ENCODE data around the gene DDOST.
A peak's percentile ranks its signal among the peaks of the same experiment; 100 is the strongest.
"Not testable (repeated sequence)": the region's sequence is repeated elsewhere in the genome, so short reads cannot be mapped to it uniquely, and the experiment has no call there.

DDOST gene

GRCh38 chr1:20689645-20690056, 28.5 kb upstream of the DDOST start:
- DNase-seq: no peak

- DNase-seq: no peak
These were observed 25.9 kb upstream of the DDOST start for GRCh38 chr1:20686883-20687725.

DNA sequence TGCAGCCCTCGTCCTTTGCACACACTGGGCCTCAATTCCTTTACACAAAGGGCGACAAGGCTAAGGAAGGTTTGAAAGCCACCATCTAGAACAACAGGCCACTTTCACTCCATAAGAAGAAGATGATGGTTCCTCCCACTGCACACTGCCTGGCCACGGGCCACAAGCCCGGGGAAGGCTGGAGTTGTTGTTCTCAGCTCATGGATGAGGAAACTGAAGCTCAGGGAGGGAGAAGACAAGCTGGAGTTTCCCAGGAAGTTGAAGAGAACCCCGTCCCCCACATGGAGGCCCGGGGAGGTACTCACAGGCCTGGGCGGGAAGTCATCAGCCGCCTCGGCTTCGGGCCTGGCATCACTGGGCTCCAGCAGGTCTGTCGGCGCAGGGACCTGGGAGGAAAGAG, 24.6 kb upstream of the DDOST start:
- DNase-seq: no peak

DNA sequence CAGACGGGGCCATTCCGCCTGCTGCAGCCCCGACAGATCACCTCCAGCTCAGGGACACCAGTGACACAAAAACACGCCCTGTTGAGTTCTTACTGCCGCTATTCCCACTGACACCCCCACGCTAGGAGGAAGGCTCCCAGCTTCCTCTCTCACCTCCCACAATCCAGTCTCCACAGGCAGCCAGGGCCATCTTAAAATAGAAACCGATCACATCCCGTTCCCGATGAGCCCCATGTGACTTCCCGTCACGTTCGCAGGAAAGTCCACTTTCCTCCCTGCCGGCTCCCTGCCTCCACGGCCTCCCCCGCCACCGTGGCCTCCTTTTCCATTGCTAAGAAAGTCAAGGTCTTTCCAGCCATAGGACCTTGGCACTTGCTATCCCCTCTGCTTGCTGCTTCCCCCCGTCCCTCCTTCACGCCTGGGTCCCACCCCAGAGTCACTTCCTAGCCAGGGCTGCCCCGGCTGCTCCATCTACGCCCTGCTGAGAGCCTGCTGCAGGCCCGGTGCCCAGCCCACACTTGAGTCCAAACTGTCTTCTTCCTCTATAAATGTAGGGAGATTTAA, 24.0 kb upstream of the DDOST start:
- no peak for DNase-seq

GRCh38 chr1:20684651-20685050, 23.5 kb upstream of the DDOST start:
- DNase-seq: no peak

- DNase-seq: no peak
These were observed 23.0 kb upstream of the DDOST start for GRCh38 chr1:20684050-20684620.

DNA sequence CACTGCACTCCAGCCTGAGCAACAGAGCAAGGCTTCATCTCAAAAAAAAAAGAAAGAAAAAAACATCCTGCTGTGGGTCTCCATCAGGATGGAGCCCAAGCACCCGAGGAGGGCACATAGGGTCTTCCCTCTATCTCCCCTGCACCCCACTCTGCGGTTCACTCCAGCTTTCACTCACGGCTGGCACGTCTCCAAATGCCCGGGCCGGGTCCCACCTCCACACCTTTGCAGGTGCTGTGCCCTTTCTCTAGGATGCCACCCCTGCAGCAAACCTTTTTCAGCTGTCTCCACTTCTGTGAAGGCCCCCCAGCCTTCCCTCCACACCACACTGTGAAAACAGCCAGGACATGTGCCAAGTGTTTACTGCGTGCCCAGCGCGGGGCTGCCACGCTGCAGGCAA, 22.4 kb upstream of the DDOST start:
- no peak for DNase-seq

DNA sequence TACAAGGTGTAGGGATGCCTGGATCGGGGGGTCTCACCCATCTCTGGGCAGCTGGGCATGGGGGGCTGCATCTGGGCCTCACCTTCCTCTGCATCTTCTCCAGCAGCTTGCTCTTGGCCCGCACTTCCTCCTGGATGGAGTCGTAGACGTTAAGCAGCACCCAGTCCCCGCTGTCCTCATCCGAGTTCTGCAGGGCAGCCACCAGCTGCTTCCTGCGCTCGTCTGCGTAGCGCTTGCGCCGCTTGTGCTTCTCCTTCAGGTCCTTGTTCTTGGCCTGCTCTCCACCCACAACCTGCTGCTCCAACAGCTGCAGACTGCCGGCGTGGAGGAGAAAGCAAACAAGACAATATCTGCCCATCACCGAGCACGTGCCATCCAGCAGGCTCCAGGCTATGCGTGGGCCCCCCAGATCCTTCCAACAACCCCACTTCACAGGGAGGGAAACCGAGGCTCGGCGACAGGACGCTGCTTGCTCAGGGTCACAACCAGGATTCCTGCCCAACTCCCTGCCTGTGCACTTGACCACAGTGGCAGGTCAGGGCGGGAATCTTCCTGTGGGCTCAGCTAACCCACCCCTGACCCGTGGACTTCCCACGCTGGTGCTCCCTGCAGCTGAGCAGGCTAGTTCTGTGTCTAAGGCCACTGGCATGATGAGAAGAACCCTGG, 21.5 kb upstream of the DDOST start:
- DNase-seq: no peak

- no peak for DNase-seq
These were observed 20.8 kb upstream of the DDOST start for GRCh38 chr1:20681999-20682398.

GRCh38 chr1:20680269-20680668, 19.1 kb upstream of the DDOST start:
- no peak for DNase-seq

DNA sequence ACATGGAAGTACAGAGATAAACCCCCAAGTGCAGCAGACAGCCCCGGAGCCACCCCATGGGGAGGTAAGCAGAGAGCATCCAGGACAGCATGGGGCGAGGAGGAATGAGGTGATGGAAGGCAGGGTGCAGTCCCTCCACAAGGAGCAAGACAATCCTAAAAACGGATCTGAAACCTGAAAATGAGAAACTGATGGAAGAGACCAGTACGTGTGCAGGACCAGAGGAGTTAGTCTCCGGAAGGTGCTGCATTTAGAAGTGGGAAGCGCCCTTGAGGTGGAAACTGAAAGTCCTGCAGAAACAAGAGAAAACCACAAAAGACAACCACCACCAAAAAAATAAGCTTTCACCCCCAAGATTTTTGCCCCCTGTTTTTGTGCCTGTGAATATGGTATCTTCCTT, 17.4 kb upstream of the DDOST start:
- DNase-seq: no peak

DNA sequence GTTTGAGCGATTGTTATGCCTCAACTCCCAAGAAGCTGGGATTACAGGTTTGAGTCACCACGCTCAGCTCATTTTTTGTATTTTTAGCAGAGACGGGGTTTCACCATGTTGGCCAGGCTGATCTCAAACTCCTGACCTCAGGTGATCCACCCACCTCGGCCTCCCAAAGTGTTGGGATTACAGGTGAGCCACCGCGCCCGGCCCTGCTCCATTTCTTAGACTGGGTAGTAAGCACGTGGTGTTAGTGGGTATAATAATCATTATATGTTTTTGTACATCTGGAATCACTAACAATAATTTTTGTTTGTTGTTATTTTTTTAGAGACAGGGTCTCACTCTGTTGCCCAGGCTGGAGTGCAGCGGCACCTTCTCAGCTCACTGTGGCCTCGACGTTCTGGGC, 12.5 kb upstream of the DDOST start:
- not testable (repeated sequence) for DNase-seq

DNA sequence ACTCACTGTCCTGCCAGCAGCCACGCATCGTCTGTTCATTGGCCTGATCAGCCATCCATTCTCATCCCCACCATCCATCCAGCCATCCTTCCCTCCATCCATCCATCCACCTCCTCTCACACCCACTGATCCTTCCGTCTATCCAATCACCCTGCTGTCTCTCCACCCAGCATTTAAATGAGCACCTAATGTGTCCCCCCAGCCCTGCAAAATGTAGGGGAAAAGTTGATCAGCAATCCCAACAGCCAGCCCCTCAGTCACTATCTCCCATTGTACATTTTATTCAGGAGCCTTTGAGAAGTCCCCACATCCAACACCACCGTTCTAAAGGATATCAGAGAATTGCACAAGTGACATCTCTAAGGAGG, 11.1 kb upstream of the DDOST start:
- DNase-seq: no peak

GRCh38 chr1:20670936-20671335, 9.8 kb upstream of the DDOST start:
- no peak for DNase-seq

DNA sequence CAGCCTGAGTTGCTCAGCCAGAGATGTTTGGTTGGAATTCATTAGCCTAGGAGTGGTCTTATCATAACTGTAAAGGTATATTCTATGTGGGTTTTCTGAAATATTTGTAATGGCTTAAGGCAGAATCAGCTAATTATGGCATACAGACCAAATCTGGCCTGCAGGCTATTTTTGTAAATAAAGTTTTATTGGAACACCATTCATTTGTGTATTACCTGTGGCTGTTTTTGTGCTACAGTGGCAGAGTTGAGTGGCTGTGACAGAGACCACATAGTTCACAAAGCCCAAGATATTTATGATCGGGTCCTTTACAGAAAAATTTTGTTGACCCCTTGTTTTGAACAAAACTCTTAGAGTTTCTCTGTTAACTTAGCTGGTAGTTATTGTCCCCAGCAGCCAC, 7.4 kb upstream of the DDOST start:
- DNase-seq: no peak

- peak; percentile 44 for DNase-seq
These were observed 5.6 kb upstream of the DDOST start for GRCh38 chr1:20666804-20667203.

DNA sequence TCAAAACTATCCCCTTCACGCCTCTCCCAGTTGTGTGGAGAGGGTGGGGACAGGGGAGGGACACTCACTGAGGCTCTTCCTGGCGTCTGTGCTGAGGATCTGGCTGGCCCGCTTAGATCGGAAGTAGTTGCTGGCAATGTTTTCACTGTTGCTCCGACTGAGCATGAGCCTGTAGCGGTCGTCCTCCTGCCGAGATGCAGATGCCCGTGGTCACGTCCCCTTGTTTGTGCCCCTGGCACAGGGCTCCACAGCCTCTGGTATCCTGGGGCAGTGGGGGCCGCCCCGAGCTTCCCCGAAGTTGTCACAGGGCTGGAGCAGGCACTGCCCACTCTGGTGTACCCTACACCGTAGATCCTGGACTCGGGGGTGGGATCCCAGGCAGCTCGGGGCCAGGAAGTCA, 5.0 kb upstream of the DDOST start:
- no peak for DNase-seq

DNA sequence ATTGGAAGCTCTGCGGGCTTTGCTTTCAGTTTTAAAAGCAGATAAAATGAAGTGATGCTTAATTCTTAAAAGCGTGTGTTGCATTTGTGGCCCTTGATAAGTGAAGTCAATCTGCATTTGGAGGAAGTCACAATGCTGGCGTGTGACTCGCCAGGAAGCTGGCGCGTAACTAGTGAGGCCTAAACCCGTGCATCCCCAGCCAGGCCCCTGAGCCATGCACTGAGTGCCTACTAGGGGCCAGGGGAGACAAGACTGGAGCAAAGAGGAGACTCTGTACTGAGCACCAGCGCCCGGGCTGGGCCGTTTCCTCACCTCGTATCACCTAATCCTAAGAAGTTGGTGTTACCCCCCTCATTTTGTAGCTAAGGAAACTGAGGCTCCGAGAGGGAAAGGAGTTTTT, 4.6 kb upstream of the DDOST start:
- no peak for DNase-seq

DNA sequence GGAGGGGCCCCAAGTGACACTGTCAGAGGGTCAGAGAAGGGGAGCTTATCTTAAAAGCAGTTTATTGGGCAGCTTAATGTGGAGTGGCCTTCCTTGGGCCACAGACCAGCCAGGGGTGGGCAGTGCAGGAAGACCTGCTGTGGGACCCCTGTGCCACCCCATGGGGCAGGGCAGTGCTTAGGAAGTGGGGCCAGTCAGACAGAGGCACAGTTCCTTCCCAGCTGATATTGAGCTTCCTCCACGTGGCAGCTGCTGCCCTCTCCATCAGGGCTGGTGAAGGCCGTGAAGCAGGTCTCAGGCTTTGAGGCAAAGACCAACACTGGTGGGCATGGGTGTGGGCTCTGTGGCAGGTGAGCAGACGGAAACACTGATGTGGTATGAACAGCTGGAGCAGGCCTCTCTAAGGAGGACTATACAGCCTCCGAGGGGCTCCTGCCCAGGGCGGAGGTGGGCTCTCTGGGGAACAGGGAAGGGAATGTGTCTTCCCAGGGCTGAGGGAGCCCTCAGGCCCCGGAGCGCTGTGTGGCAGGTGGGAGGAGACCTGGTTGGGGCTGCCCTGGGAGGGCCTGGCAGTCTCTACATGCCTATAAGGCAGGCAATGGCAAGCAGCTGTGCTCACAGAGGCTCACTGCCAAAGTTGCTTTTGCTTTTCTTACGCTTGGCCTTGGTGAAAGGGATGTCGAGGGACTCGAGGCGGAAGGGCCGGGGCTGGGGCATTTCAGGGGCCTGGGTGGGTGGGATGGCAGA, 3.0 kb upstream of the DDOST start:
- no peak for DNase-seq

DNA sequence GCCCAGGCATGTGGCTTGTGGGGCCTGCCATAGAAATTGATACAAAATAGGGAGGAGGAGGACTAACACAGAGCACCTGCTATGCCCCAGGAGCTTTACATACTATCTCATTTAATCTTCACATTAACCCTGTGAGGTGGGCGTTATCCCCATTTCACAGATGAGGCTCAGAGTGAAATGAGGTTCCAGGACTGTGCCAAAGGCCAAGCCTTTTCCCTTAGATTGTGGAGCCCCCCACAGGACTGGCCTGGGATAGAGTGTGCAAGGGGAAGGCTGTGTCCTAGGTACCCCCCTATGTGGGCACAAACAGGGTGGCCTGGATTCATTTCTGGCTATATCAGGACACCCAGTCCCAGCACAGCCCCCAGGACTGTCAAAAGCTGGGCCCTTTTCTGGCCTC, 2.2 kb upstream of the DDOST start:
- no peak for DNase-seq

DNA sequence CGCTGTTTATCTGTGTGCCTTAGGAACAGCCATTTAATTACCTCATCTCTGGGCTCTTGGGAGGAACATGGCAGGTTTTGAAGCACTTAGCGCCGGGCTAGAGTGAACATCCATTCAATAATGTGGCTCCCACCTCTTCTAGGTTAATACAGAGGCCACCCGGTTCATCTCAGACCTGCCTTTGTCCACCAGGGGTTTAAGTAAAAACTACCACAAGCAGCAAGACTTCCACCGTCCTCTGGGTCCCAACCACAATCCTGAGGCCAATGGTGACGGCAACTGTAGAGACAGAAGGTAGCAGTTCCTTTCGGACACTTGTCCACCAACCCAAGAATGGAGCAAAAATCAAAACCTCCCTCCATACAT, 924 bp upstream of the DDOST start:
- DNase-seq: no peak

- DNase-seq: peak; percentile 15
These were observed 342 bp downstream of the DDOST start for GRCh38 chr1:20660847-20661206.

DNA sequence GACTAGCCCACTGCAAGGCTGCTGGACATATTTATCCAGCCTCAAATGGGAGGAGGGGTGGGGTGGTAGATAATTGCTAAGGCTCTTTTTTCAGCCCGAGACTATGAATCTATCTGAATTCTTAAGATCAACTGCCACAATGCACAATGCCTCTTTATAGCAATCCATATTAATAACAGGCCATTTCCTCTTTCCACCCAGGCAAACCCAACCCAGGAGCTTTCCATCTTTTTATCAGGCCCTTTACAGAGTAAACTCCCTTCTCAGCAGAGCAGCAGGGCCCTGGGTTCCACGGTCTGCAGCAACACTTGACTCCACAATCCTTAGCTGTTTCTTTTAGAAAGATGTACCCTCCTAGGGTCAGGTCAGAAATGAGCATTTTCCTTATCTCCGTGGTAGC, 806 bp downstream of the DDOST start:
- DNase-seq: no peak

Measured in activated CD4-positive, alpha-beta T cell treated with anti-CD3 and anti-CD28 coated beads for 48 hours (primary cell).